K562 (cell line): Measurements from ENCODE around the gene CCL4L2. TPM values are rescaled to one million over a fixed set of nuclear protein-coding genes. Genes with fewer than 3 reads are reported as not detected.

ENCODE experiments used
- ATAC-seq: fragments of 200-7000 bp; cut with Tn5 transposase; 3 replicates; pipeline ENCODE4 v1.9.1; 2020; ENCODE audit warnings: moderate library complexity
- BruUV-seq: library from RNA; stranded (reverse); fragments of 400-500 nt; replicated peaks from 2 replicates; lab custom pipeline; 2021; lab: Mats Ljungman, UMichigan
- CTCF ChIA-PET: fragments of 300-600 bp; formaldehyde crosslinking; extraction: SDS; loops from one replicate; lab custom pipeline; 2021; ENCODE audit warnings: low intra/inter-chr PET ratio; lab: Yijun Ruan, JAX
- POLR2A ChIA-PET: fragments of 300-600, 350-650 bp; sonication (Branson Sonifier 250); formaldehyde crosslinking; extraction: SDS; loops from one replicate; lab custom pipeline; 2021; ENCODE audit warnings: antibody characterized with exemption, inconsistent platforms; lab: Yijun Ruan, JAX
- DNase-seq, 4 experiments: peaks; one replicate each; pipeline versions ENCODE4 v3.0.0 to v3.0.0-alpha.2; 2011 to 2018; ENCODE audit warnings: low spot score in 3 of 4, mixed read lengths in 3 of 4; ENCODE audit errors: extremely low read depth in 1 of 4
- FAIRE-seq: peaks from 2 replicates; lab custom pipeline; 2011; peaks lifted over from hg19 to GRCh38; lab: Jason Lieb, UNC
- H2AFZ ChIP-seq: 2 replicates; pipeline ENCODE4 v1.6.0; 2011; ENCODE audit warnings: low read depth, low read length, control low read depth, inconsistent platforms
- H3K27ac ChIP-seq: fragments of 200-600 bp; 3 replicates; pipeline ENCODE4 v1.8.0; 2011; ENCODE audit warnings: low read depth, mild to moderate bottlenecking, control low read depth, inconsistent platforms, low read length, moderate library complexity, mixed read lengths; ENCODE audit errors: extremely low read depth
- H3K27me3 ChIP-seq, 2 experiments: fragments of 300-600 bp in 1 of 2; 2 replicates in 1 of 2; 3 replicates in 1 of 2; pipeline versions ENCODE4 v1.6.0 to v1.8.0; 2011; ENCODE audit warnings: inconsistent platforms in 2 of 2, low read length in 2 of 2, mild to moderate bottlenecking in 1 of 2, mixed read lengths in 1 of 2, moderate library complexity in 1 of 2; ENCODE audit not compliant: control insufficient read depth in 2 of 2, insufficient read depth in 2 of 2
- H3K36me3 ChIP-seq: fragments of 300-600 bp; 3 replicates; pipeline ENCODE4 v1.8.0; 2011; ENCODE audit warnings: mild to moderate bottlenecking, low read length, inconsistent platforms; ENCODE audit not compliant: control insufficient read depth, insufficient read depth
- H3K4me1 ChIP-seq, 2 experiments: fragments of 200-600 bp in 1 of 2; replicated peaks in 1 of 2; 2 replicates in 1 of 2; 3 replicates in 1 of 2; pipeline versions ENCODE4 v1.5.1 to v1.8.0; 2011; ENCODE audit warnings: inconsistent platforms in 2 of 2, low read length in 2 of 2, mild to moderate bottlenecking in 1 of 2, mixed read lengths in 1 of 2, moderate library complexity in 1 of 2; ENCODE audit not compliant: control insufficient read depth in 2 of 2, insufficient read depth in 2 of 2
- H3K4me2 ChIP-seq: 2 replicates; pipeline ENCODE4 v1.6.1; 2011; ENCODE audit warnings: low read length, control low read depth, inconsistent platforms, mixed read lengths; ENCODE audit not compliant: insufficient read depth
- H3K4me3 ChIP-seq: fragments of 200-600 bp; sonication (generic), shearing (Covaris generic); 2 replicates; pipeline ENCODE4 v1.5.1; 2016; ENCODE audit warnings: control low read depth, inconsistent platforms
- H3K79me2 ChIP-seq: fragments of 200-600 bp; 3 replicates; pipeline ENCODE4 v1.8.0; 2011; ENCODE audit warnings: low read length, inconsistent platforms; ENCODE audit not compliant: control insufficient read depth, insufficient read depth
- H3K9ac ChIP-seq, 2 experiments: 2 replicates each; pipeline versions ENCODE4 v1.6.0 to v1.6.1; 2011; ENCODE audit warnings: low read depth in 2 of 2, low read length in 2 of 2, control low read depth in 1 of 2, inconsistent platforms in 1 of 2, mild to moderate bottlenecking in 1 of 2, mixed read lengths in 1 of 2; ENCODE audit not compliant: insufficient read depth in 1 of 2
- H3K9me1 ChIP-seq: one replicate; pipeline ENCODE4 v1.6.0; 2011; ENCODE audit warnings: inconsistent platforms, mild to moderate bottlenecking, low read length, moderate library complexity; ENCODE audit not compliant: control insufficient read depth, insufficient read depth
- H3K9me3 ChIP-seq: replicated peaks from 2 replicates; pipeline ENCODE4 v1.5.1; 2011; ENCODE audit warnings: low read depth, low read length, inconsistent platforms; ENCODE audit not compliant: control insufficient read depth, insufficient read depth
- H4K20me1 ChIP-seq: replicated peaks from 2 replicates; pipeline ENCODE4 v1.6.1; 2011; ENCODE audit warnings: low read length, inconsistent platforms, mixed read lengths; ENCODE audit not compliant: control insufficient read depth, insufficient read depth
- ARID2 ChIP-seq: fragments of 450-650 bp; IDR thresholded peaks from 2 replicates; pipeline ENCODE4 v1.6.1; 2017; ENCODE audit warnings: antibody characterized with exemption, mild to moderate bottlenecking
- BRCA1 ChIP-seq, 2 experiments: fragments of 450-650 bp in 1 of 2; sonication (generic) in 1 of 2; formaldehyde crosslinking in 1 of 2; IDR thresholded peaks; 2 replicates each; pipeline versions ENCODE4 v1.5.0 to v1.6.1; 2017 to 2020; ENCODE audit warnings: mild to moderate bottlenecking in 1 of 2, missing genetic modification reagents in 1 of 2
- DACH1 ChIP-seq: fragments of 450-650 bp; IDR thresholded peaks from 2 replicates; pipeline ENCODE4 v1.6.1; 2018; ENCODE audit not compliant: partially characterized antibody
- EWSR1 ChIP-seq: fragments of 450-650 bp; IDR thresholded peaks from 2 replicates; pipeline ENCODE4 v1.6.1; 2018; ENCODE audit warnings: borderline replicate concordance, mild to moderate bottlenecking, low read depth, moderate library complexity; ENCODE audit not compliant: partially characterized antibody
- KDM5B ChIP-seq: fragments of 200-600 bp; sonication (generic); IDR thresholded peaks from 2 replicates; pipeline ENCODE4 v1.6.1; 2012; ENCODE audit warnings: low read depth, mild to moderate bottlenecking, moderate library complexity, low read length, control low read depth, inconsistent platforms; ENCODE audit not compliant: insufficient replicate concordance
- SREBF2 ChIP-seq: sonication (generic); formaldehyde crosslinking; IDR thresholded peaks from 2 replicates; pipeline ENCODE4 v1.4.0; 2020; ENCODE audit warnings: mild to moderate bottlenecking, missing genetic modification reagents
- U2AF1 ChIP-seq: fragments of 200-400 bp; formaldehyde crosslinking; optimal IDR thresholded peaks from 2 replicates; pipeline ENCODE3; 2017; ENCODE audit warnings: mild to moderate bottlenecking, low read depth, low read length, moderate library complexity
- ZNF12 ChIP-seq: sonication (generic); formaldehyde crosslinking; IDR thresholded peaks from 2 replicates; pipeline ENCODE4 v1.4.0; 2020; ENCODE audit warnings: mild to moderate bottlenecking, missing genetic modification reagents
- WGBS: fragments of 100-300 bp; shearing (Covaris generic); methylation state at CpG from one replicate; pipeline ENCODE4 v1.1.6; 2016; ENCODE audit warnings: low coverage, mixed read lengths; ENCODE audit not compliant: insufficient coverage; ENCODE audit errors: missing lambda C conversion rate; 5-methylcytosine and 5-hydroxymethylcytosine counted together
- in situ Hi-C: fragments of 300-500 bp; cut with MboI; formaldehyde crosslinking; loops from 4 replicates; pipeline ENCODE4 v1.15.0; 2018; ENCODE audit warnings: inconsistent platforms, mixed read lengths
- intact Hi-C: fragments of 100-400 bp; cut with micrococcal nuclease; formaldehyde crosslinking; loops from 2 replicates; pipeline ENCODE4 v1.14.2; 2022
- polyA plus RNA-seq, 8 experiments: library from polyadenylated mRNA; depleted of rRNA in 4 of 8; stranded (reverse) in 5 of 8; unstranded in 3 of 8; fragments of >200 nt; fragmentation: Nextera tagmentation in 2 of 8; fragmentation: Illumina TruSeq in 1 of 8; extraction: Ambion mirVana in 2 of 8; extraction: Trizol in 1 of 8; gene quantifications; 2 replicates each; pipeline versions ENCODE4 v1.2.1 to v1.2.3, GENCODE V29; 2011 to 2014; ENCODE audit warnings: inconsistent platforms in 1 of 8, missing spikeins in 1 of 8
- total RNA-seq, 7 experiments: library from RNA; depleted of rRNA in 6 of 7; stranded (reverse); fragments of >200 nt in 6 of 7; fragmentation: Illumina TruSeq in 2 of 7; extraction: Trizol in 2 of 7; gene quantifications; 2 replicates each; pipeline versions ENCODE4 v1.2.1 to v1.2.3, GENCODE V29; 2011 to 2021; ENCODE audit warnings: low replicate concordance in 1 of 7

CCL4L2 gene
- total and polyA plus RNA-seq, 9 of the 15 experiments (the other 6 are each of a cell fraction or from before 2014, with no cell fraction given), result 0.11 to 0.51 (median 0.38) TPM; not detected in 6

GRCh38 chr17:36196131-36196486, 14.8 kb upstream of the CCL4L2 start:
- ChIA-PET POLR2A (interaction anchor here (0.8 to 1.0 kb wide), 2 partner anchors 13 to 14 kb away, joined by 3 read pairs; partner anchors contain the start of gene CCL4L2), CTCF (no interaction called here)
- Histone ChIP-seq H3K9me3 (no peaks in the 10 kb centered on the region), H4K20me1 (no peaks in the 10 kb centered on the region), H2AFZ (no peak overlapping the region), H3K4me2 (no peak overlapping the region), H3K36me3 (no peaks in the 10 kb centered on the region), H3K4me3 (no peak overlapping the region), H3K27ac (no peak overlapping the region), H3K9me1 (no peaks in the 10 kb centered on the region), H3K9ac (no peak overlapping the region), H3K79me2 (no peaks in the 10 kb centered on the region), H3K4me1 (no peaks in the 10 kb centered on the region; a peak in 2 of 5 replicates), H3K27me3 (peaks cover 10 to 27% of the 10 kb centered on the region in 2 experiments; a peak in 4 of 5 replicates)
- ATAC-seq, result no peak
- TF ChIP-seq ARID2 (no peak), SREBF2 (CRISPR knock-in tag) (no peak), KDM5B (no peak), DACH1 (no peak), ZNF12 (CRISPR knock-in tag) (no peak)
- WGBS, result 4% methylated on average over 3 of the region's 3 CpGs
- intact Hi-C loops, result no loop called here
- FAIRE-seq, result no peak
- in situ Hi-C loops, result loop anchor here (10.0 kb wide), 1 partner anchor 279 kb away; no protein-coding TSS in a partner anchor
- no TSS peak for BruUV-seq
- no peak for DNase-seq

GRCh38 chr17:36197387-36197703, 13.5 kb upstream of the CCL4L2 start:
- no peak overlapping the region for H3K9ac ChIP-seq

More at GRCh38 chr17:36197387-36197703, 13.5 kb upstream of the CCL4L2 start:
- H4K20me1 ChIP-seq, result no peaks in the 10 kb centered on the region
- no peak for DNase-seq
- H3K27ac ChIP-seq, result no peak overlapping the region
- H3K27me3 ChIP-seq, result peaks cover 10 to 27% of the 10 kb centered on the region in 2 experiments; a peak in 4 of 5 replicates
- TF ChIP-seq U2AF1 (no peak), EWSR1 (no peak), BRCA1 (IDR thresholded peaks at IDR 0.05) (no peak), BRCA1 (CRISPR knock-in tag; IDR thresholded peaks at IDR 0.05) (no peak)
- no peak overlapping the region for H3K4me2 ChIP-seq
- H3K4me1 ChIP-seq, result no peaks in the 10 kb centered on the region; a peak in 2 of 5 replicates
- ChIA-PET CTCF (no interaction called here), POLR2A (no interaction called here)
- H2AFZ ChIP-seq, result no peak overlapping the region
- H3K79me2 ChIP-seq, result no peaks in the 10 kb centered on the region
- no peak for ATAC-seq
- no TSS peak for BruUV-seq
- FAIRE-seq, result no peak
- in situ Hi-C loops, result loop anchor here (10.0 kb wide), 1 partner anchor 277 kb away; no protein-coding TSS in a partner anchor
- no peak overlapping the region for H3K4me3 ChIP-seq
- no peaks in the 10 kb centered on the region for H3K9me1 ChIP-seq
- WGBS, result 4% methylated on average over 4 of the region's 4 CpGs
- intact Hi-C loops, result no loop called here
- no peaks in the 10 kb centered on the region for H3K36me3 ChIP-seq
- H3K9me3 ChIP-seq, result no peaks in the 10 kb centered on the region
